MCF 10A (cell line): ENCODE results near the gene ARTN. TPM values are rescaled to one million over a fixed set of nuclear protein-coding genes. Genes with fewer than 3 reads are reported as not detected.

Experiments used
- BruUV-seq: library from RNA; stranded (reverse); fragments of 400-500 nt; replicated peaks from 2 replicates; lab custom pipeline; 2021; lab: Mats Ljungman, UMichigan
- CTCF ChIA-PET: fragments of 300-600 bp; sonication (Branson Sonifier 250); formaldehyde crosslinking; extraction: SDS; loops from one replicate; lab custom pipeline; 2021; ENCODE audit warnings: antibody characterized with exemption, inconsistent platforms; lab: Yijun Ruan, JAX
- POLR2A ChIA-PET: fragments of 300-600, 350-650 bp; sonication (Branson Sonifier 250); formaldehyde crosslinking; extraction: SDS; loops from one replicate; lab custom pipeline; 2020; ENCODE audit warnings: antibody characterized with exemption, inconsistent platforms; lab: Yijun Ruan, JAX
- DNase-seq: peaks from one replicate; pipeline ENCODE4 v3.0.0-alpha.2; 2018; ENCODE audit not compliant: unreplicated experiment
- H3K27ac Mint-ChIP-seq: one replicate; pipeline ENCODE4 v1.8.0; 2022; ENCODE audit warnings: mild to moderate bottlenecking, low read depth, mixed read lengths; ENCODE audit not compliant: unreplicated experiment
- H3K27me3 Mint-ChIP-seq: one replicate; pipeline ENCODE4 v1.8.0; 2022; ENCODE audit warnings: mixed read lengths; ENCODE audit not compliant: insufficient read depth, unreplicated experiment
- H3K36me3 Mint-ChIP-seq: one replicate; pipeline ENCODE4 v1.8.0; 2022; ENCODE audit warnings: mild to moderate bottlenecking, moderate library complexity, mixed read lengths; ENCODE audit not compliant: insufficient read depth, unreplicated experiment
- H3K4me1 Mint-ChIP-seq: one replicate; pipeline ENCODE4 v1.8.0; 2022; ENCODE audit warnings: mixed read lengths; ENCODE audit not compliant: insufficient read depth, unreplicated experiment
- H3K4me3 Mint-ChIP-seq: one replicate; pipeline ENCODE4 v1.8.0; 2022; ENCODE audit warnings: mild to moderate bottlenecking, moderate library complexity, mixed read lengths; ENCODE audit not compliant: unreplicated experiment
- H3K9me3 Mint-ChIP-seq: one replicate; pipeline ENCODE4 v1.8.0; 2022; ENCODE audit warnings: mixed read lengths; ENCODE audit not compliant: unreplicated experiment
- CTCF ChIP-seq: fragments of 200-600 bp; IDR thresholded peaks from one replicate; pipeline ENCODE4 v1.8.0; 2022; ENCODE audit warnings: antibody characterized with exemption, mild to moderate bottlenecking; ENCODE audit not compliant: unreplicated experiment
- intact Hi-C: fragments of 100-400 bp; cut with micrococcal nuclease; formaldehyde crosslinking; loops from 2 replicates; pipeline ENCODE4 v1.14.1; 2022
- total RNA-seq: library from RNA; stranded (reverse); gene quantifications from 2 replicates; pipeline ENCODE4 v1.2.3, GENCODE V29; 2022

ARTN gene
- total RNA-seq, 1 experiment from 2014 or later = 1.9 TPM

DNA sequence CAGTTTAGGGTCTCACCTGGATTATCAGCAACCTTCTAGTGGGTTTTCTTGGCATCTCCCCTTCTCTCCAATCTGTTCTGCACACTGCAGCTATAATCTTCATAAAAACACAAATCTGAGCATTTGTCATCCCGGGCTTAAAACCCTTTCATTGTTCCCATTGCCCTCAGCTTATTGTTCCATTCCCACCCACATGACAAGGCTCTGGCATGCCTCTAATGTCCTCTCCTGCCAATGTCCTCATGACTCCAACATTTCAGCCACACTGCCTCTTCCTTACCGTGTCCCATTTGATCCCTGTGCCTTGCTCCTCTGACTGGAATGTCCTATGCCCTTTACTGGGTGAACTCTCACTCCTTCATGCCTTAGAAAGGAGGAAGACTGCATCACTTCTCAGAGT is 28.7 kb downstream of the ARTN start:
- intact Hi-C loops = no loop called here
- CTCF ChIA-PET = interaction anchor here (1.7 kb wide), 1 partner anchor 28 kb away, joined by 10 read pairs; no protein-coding TSS in a partner anchor
- no peak for DNase-seq
- Mint-ChIP-seq H3K36me3 (peaks cover 12% of the 10 kb centered on the region), H3K27me3 (no peaks in the 10 kb centered on the region), H3K9me3 (no peaks in the 10 kb centered on the region), H3K4me3 (no peak overlapping the region), H3K4me1 (no peaks in the 10 kb centered on the region), H3K27ac (no peak overlapping the region)
- no peak for TF ChIP-seq CTCF
- BruUV-seq = no TSS peak
- POLR2A ChIA-PET = no interaction called here

DNA sequence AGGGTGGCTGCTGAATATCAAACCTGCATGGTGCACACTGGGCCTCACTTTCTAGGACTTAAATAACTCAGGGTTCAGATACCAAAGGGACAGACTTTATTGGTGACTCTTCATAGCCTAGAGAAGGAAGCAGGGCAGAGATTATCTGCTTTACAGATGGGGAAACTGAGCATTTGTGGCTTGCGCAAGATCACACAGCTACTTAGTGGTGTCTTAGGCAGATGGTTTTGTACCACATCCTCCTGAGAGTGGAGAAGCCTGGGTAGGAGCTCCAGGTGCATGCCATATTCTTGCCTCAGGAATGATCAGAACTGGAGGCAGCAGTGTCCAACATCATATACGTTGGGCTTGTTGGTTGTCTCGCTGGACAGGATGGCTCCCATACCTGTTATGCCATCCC is 29.4 kb downstream of the ARTN start:
- peaks cover 12% of the 10 kb centered on the region for H3K36me3 Mint-ChIP-seq
- no peaks in the 10 kb centered on the region for H3K9me3 Mint-ChIP-seq
- H3K4me1 Mint-ChIP-seq = no peaks in the 10 kb centered on the region
- ChIA-PET CTCF (interaction anchor here (1.7 kb wide), 1 partner anchor 29 kb away, joined by 10 read pairs; no protein-coding TSS in a partner anchor), POLR2A (no interaction called here)
- no TSS peak for BruUV-seq
- no peak overlapping the region for H3K27ac Mint-ChIP-seq
- TF ChIP-seq CTCF = no peak
- intact Hi-C loops = no loop called here
- DNase-seq = no peak
- H3K4me3 Mint-ChIP-seq = no peak overlapping the region
- H3K27me3 Mint-ChIP-seq = no peaks in the 10 kb centered on the region

DNA sequence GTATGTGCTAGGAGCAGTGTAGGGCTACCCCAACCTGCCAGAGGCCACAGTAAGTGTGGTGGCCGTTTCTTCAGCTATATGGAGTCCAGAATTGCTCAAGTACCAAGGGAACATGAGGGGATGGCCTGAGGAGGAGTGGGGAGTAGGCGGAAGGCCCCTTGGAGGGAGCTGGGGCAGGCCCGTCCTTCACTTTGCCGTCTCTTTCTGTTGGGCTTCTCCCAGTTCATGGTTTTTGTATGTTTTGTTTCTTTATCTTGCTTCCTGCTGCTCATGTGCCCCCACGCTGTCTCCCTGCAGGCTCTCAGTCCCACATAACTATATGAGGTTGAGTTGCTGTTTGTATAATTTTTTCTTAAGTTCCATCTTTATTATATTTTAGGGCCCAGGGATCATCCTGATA is 30.3 kb downstream of the ARTN start:
- no peak for DNase-seq
- TF ChIP-seq CTCF = no peak
- no peak overlapping the region for H3K4me3 Mint-ChIP-seq
- POLR2A ChIA-PET = interaction anchor here (0.7 to 1.0 kb wide), 2 partner anchors 11 to 13 kb away, joined by 3 to 8 read pairs; partner anchors contain the start of gene ATP6V0B
- H3K36me3 Mint-ChIP-seq = peaks cover 12% of the 10 kb centered on the region
- BruUV-seq = no TSS peak
- CTCF ChIA-PET = interaction anchor here (1.2 kb wide), 1 partner anchor 11 kb away, joined by 4 read pairs; the partner anchor contains the start of gene ATP6V0B
- no peaks in the 10 kb centered on the region for H3K27me3 Mint-ChIP-seq
- intact Hi-C loops = no loop called here
- H3K4me1 Mint-ChIP-seq = no peaks in the 10 kb centered on the region
- no peak overlapping the region for H3K27ac Mint-ChIP-seq
- no peaks in the 10 kb centered on the region for H3K9me3 Mint-ChIP-seq

GRCh38 chr1:43965316-43965715 is 31.7 kb downstream of the ARTN start:
- H3K27ac Mint-ChIP-seq = no peak overlapping the region

More at GRCh38 chr1:43965316-43965715, 31.7 kb downstream of the ARTN start:
- BruUV-seq = no TSS peak
- TF ChIP-seq CTCF = no peak
- ChIA-PET CTCF (no interaction called here), POLR2A (no interaction called here)
- no peak overlapping the region for H3K4me3 Mint-ChIP-seq
- intact Hi-C loops = no loop called here
- H3K36me3 Mint-ChIP-seq = peaks cover 12% of the 10 kb centered on the region
- no peaks in the 10 kb centered on the region for H3K4me1 Mint-ChIP-seq
- H3K27me3 Mint-ChIP-seq = no peaks in the 10 kb centered on the region
- H3K9me3 Mint-ChIP-seq = no peaks in the 10 kb centered on the region
- DNase-seq = no peak
